DOHH2 (cell line): Measurements from ENCODE around the gene TAF10.

ENCODE experiments used
- H3F3A ChIP-seq: fragments of 200-600 bp; sonication (generic), shearing (Covaris generic); 2 replicates; pipeline ENCODE4 v1.6.0; 2016; ENCODE audit warnings: antibody characterized with exemption, mild to moderate bottlenecking; ENCODE audit not compliant: control insufficient read depth, insufficient read depth
- H3K27ac ChIP-seq: fragments of 200-600 bp; sonication (generic); 2 replicates; pipeline ENCODE4 v1.5.1; 2014; ENCODE audit warnings: low read depth, mild to moderate bottlenecking, low read length, moderate library complexity
- H3K27me3 ChIP-seq: fragments of 200-600 bp; sonication (generic); 2 replicates; pipeline ENCODE4 v1.6.1; 2014; ENCODE audit warnings: mild to moderate bottlenecking, low read length, mixed read lengths; ENCODE audit not compliant: control insufficient read depth
- H3K36me3 ChIP-seq: fragments of 200-600 bp; sonication (generic); 2 replicates; pipeline ENCODE4 v1.6.1; 2014; ENCODE audit warnings: mild to moderate bottlenecking, low read length, moderate library complexity, mixed read lengths; ENCODE audit not compliant: control insufficient read depth
- H3K4me1 ChIP-seq: fragments of 200-600 bp; sonication (generic); 2 replicates; pipeline ENCODE4 v1.6.1; 2014; ENCODE audit warnings: mild to moderate bottlenecking, low read length, mixed read lengths; ENCODE audit not compliant: control insufficient read depth
- H3K4me2 ChIP-seq: fragments of 200-600 bp; sonication (generic); 2 replicates; pipeline ENCODE4 v1.6.0; 2014; ENCODE audit warnings: mild to moderate bottlenecking, low read length, moderate library complexity
- H3K4me3 ChIP-seq: fragments of 200-600 bp; sonication (generic); 2 replicates; pipeline ENCODE4 v1.5.1; 2014; ENCODE audit warnings: mild to moderate bottlenecking, low read length, mixed read lengths
- H3K79me2 ChIP-seq: fragments of 200-600 bp; sonication (generic); 2 replicates; pipeline ENCODE4 v1.6.1; 2014; ENCODE audit warnings: mild to moderate bottlenecking, low read length, mixed read lengths; ENCODE audit not compliant: control insufficient read depth
- H3K9me2 ChIP-seq: fragments of 200-600 bp; sonication (generic); replicated peaks from 2 replicates; pipeline ENCODE4 v1.6.1; 2014; ENCODE audit warnings: mild to moderate bottlenecking, low read length, mixed read lengths; ENCODE audit not compliant: control insufficient read depth
- H3K9me3 ChIP-seq: fragments of 200-600 bp; sonication (generic); 2 replicates; pipeline ENCODE4 v1.6.1; 2014; ENCODE audit warnings: antibody characterized with exemption, low read length, mixed read lengths; ENCODE audit not compliant: control insufficient read depth, insufficient read depth
- H4K20me1 ChIP-seq: fragments of 200-600 bp; sonication (generic); 2 replicates; pipeline ENCODE4 v1.6.0; 2014; ENCODE audit warnings: low read depth, mild to moderate bottlenecking, antibody characterized with exemption, low read length, moderate library complexity; ENCODE audit not compliant: control insufficient read depth, insufficient read depth
- EZH2phosphoT487 ChIP-seq: fragments of 200-600 bp; sonication (generic); IDR thresholded peaks from 2 replicates; pipeline ENCODE4 v1.6.1; 2017; ENCODE audit warnings: borderline replicate concordance, mild to moderate bottlenecking, antibody characterized with exemption, low read length, moderate library complexity, mixed read lengths
- TF ChIP-seq, protein P1 (sequence below): fragments of 200-600 bp; sonication (generic); IDR thresholded peaks from one replicate; pipeline ENCODE4 v1.5.1; 2014; ENCODE audit warnings: antibody characterized with exemption, mild to moderate bottlenecking, low read depth, low read length; ENCODE audit not compliant: poor library complexity, severe bottlenecking

TAF10 gene

DNA sequence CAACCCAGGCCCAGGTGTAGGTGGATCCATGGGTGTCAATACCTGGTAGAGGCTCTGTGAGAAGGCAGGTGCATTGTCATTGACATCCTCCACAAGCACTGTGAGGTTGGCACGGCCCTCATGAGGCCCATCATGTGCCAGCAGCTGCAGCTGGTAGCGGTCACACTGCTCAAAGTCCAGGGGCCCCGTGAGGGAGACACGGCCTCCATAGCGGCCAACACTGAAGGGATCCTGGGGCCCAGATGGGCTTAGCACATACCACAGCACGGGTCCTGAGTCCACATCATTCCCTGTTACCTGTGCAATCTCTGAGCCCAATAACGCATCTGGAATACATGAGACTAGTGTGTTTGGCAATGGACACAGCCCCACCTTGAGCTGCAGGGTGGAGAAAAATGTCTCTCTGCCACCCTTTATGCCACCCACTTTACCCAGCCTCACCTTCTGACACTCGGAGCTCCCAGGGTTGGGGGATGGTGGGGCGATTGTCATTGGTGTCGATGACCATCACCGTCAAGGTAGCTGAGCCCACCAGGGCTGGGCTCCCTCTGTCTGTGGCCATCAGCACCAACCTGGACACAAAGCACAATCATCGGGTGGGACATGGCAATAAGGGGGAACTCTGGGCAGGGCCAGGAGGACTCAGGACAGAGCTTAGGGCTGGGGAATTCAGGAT is 13.3 kb upstream of the TAF10 start:
- H3K4me1 ChIP-seq, result no peaks in the 10 kb centered on the region
- H3K27me3 ChIP-seq, result no peaks in the 10 kb centered on the region
- no peaks in the 10 kb centered on the region for H3K36me3 ChIP-seq

DNA sequence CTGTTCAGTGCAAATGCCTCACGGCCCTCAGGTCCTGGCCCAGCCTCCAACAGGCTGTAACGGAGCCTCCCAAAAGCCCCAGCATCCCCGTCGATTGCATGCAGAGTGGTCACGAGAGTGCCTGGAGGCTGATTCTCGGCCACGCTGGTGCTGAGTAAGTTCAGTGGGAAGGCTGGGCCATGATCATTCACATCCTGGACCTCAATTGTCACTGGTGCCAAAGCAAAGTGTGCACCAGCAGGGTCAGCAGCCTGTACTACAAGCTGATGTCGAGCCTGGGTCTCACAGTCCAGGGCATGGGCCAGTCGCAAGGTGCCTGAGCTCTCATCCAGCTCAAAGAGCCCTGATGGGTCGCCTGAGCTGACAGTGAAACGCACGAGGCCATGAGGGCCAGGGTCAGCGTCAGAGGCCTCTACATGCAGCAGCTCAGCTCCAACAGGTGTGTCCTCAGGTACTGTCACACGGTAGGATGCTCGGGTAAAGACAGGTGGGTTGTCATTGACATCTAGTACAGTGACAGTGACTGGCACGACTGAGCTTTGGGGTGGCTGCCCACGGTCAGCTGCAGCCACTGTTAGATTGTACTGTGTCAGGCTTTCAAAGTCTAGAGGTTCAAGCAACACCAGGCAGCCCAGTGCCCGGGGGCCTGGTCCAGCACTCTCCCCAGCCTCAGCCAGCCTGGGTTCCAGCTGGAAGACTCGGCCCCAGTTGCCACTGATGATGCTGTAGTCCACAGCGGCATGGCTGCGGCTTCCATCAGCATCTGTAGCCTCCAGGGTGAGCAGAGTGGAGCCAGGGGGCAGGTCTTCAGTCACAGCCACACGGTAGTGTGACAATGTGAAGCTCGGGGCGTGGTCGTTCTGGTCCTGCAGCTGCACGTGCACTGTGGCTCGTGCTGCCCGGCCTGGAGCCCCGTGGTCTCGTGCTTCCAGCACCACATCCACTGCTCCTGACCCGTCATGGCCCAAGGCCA is 11.7 kb upstream of the TAF10 start:
- H3K27ac ChIP-seq, result no peak overlapping the region
- no peaks in the 10 kb centered on the region for H3K36me3 ChIP-seq
- no peak overlapping the region for H3K4me3 ChIP-seq
- peaks cover under 1% of the 10 kb centered on the region for H3K79me2 ChIP-seq
- H3K4me2 ChIP-seq, result no peak overlapping the region
- no peaks in the 10 kb centered on the region for H3K9me2 ChIP-seq
- no peaks in the 10 kb centered on the region for H3K9me3 ChIP-seq
- no peak for TF ChIP-seq EZH2phosphoT487
- TF ChIP-seq, protein P1, sequence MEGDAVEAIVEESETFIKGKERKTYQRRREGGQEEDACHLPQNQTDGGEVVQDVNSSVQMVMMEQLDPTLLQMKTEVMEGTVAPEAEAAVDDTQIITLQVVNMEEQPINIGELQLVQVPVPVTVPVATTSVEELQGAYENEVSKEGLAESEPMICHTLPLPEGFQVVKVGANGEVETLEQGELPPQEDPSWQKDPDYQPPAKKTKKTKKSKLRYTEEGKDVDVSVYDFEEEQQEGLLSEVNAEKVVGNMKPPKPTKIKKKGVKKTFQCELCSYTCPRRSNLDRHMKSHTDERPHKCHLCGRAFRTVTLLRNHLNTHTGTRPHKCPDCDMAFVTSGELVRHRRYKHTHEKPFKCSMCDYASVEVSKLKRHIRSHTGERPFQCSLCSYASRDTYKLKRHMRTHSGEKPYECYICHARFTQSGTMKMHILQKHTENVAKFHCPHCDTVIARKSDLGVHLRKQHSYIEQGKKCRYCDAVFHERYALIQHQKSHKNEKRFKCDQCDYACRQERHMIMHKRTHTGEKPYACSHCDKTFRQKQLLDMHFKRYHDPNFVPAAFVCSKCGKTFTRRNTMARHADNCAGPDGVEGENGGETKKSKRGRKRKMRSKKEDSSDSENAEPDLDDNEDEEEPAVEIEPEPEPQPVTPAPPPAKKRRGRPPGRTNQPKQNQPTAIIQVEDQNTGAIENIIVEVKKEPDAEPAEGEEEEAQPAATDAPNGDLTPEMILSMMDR, result no peak
- H3F3A ChIP-seq, result no peaks in the 10 kb centered on the region
- H3K4me1 ChIP-seq, result peaks cover 8% of the 10 kb centered on the region
- H4K20me1 ChIP-seq, result no peaks in the 10 kb centered on the region
- H3K27me3 ChIP-seq, result no peaks in the 10 kb centered on the region

More for the DNA sequence above, 13.3 kb upstream of the TAF10 start:
- no peaks in the 10 kb centered on the region for H4K20me1 ChIP-seq
- no peak for TF ChIP-seq EZH2phosphoT487
- TF ChIP-seq, protein P1, result no peak
- no peak overlapping the region for H3K4me2 ChIP-seq
- H3K79me2 ChIP-seq, result no peaks in the 10 kb centered on the region
- H3K4me3 ChIP-seq, result no peak overlapping the region
- H3K9me2 ChIP-seq, result no peaks in the 10 kb centered on the region
- H3K9me3 ChIP-seq, result no peaks in the 10 kb centered on the region
- no peaks in the 10 kb centered on the region for H3F3A ChIP-seq
- H3K27ac ChIP-seq, result no peak overlapping the region

GRCh38 chr11:6622261-6623171 is 10.5 kb upstream of the TAF10 start:
- Histone ChIP-seq H3K36me3 (no peaks in the 10 kb centered on the region), H3K9me3 (no peaks in the 10 kb centered on the region), H3K79me2 (peaks cover 6% of the 10 kb centered on the region), H3K4me2 (no peak overlapping the region), H3K9me2 (no peaks in the 10 kb centered on the region), H3K27ac (no peak overlapping the region), H3K4me1 (peaks cover 20% of the 10 kb centered on the region), H3K4me3 (no peak overlapping the region), H3K27me3 (no peaks in the 10 kb centered on the region), H4K20me1 (no peaks in the 10 kb centered on the region), H3F3A (no peaks in the 10 kb centered on the region)
- TF ChIP-seq, protein P1, result no peak
- no peak for TF ChIP-seq EZH2phosphoT487
